IPS-NIHi11 (cell line): ENCODE measurements around the gene BEND4.
A peak's percentile ranks its signal among the peaks of the same experiment; 100 is the strongest.
"Not testable (repeated sequence)": the region's sequence is repeated elsewhere in the genome, so short reads cannot be mapped to it uniquely, and the experiment has no call there.

Source experiments
- DNase-seq: peaks from one replicate; pipeline ENCODE4 v3.0.0; 2012; ENCODE audit warnings: mixed read lengths, low spot score

The BEND4 gene

GRCh38 chr4:42152507-42153504 is at the start of gene BEND4:
Gene BEND4 (minus strand): TSS chr4:42152655. CDS start chr4:42152143, 512 bp downstream.
- DNase-seq: no peak

- no peak for DNase-seq
Measured at GRCh38 chr4:42197341-42197740, 44.9 kb upstream of the BEND4 start.

GRCh38 chr4:42172921-42173320 is 20.5 kb upstream of the BEND4 start:
- no peak for DNase-seq

GRCh38 chr4:42172128-42172790 is 19.8 kb upstream of the BEND4 start:
- DNase-seq: no peak

GRCh38 chr4:42167709-42168108 is 15.3 kb upstream of the BEND4 start:
- no peak for DNase-seq

- DNase-seq: not testable (repeated sequence)
Measured at GRCh38 chr4:42166186-42166585, 13.7 kb upstream of the BEND4 start.

GRCh38 chr4:42159271-42160001 is 7.0 kb upstream of the BEND4 start:
- DNase-seq: no peak

GRCh38 chr4:42151568-42152506 is 618 bp downstream of the BEND4 start:
- DNase-seq: peak; percentile 89

- DNase-seq: no peak
Measured at GRCh38 chr4:42150653-42151567, 1.5 kb downstream of the BEND4 start.

GRCh38 chr4:42149004-42149403 is 3.5 kb downstream of the BEND4 start:
- DNase-seq: no peak

- no peak for DNase-seq
Measured at GRCh38 chr4:42148425-42148824, 4.0 kb downstream of the BEND4 start.

- no peak for DNase-seq
Measured at GRCh38 chr4:42144028-42144427, 8.4 kb downstream of the BEND4 start.

GRCh38 chr4:42142591-42142990 is 9.9 kb downstream of the BEND4 start:
- DNase-seq: no peak

- DNase-seq: peak; percentile 23
Measured at GRCh38 chr4:42136371-42136770, 16.1 kb downstream of the BEND4 start.

- DNase-seq: no peak
Measured at GRCh38 chr4:42133006-42133405, 19.4 kb downstream of the BEND4 start.

- no peak for DNase-seq
Measured at GRCh38 chr4:42132099-42132498, 20.4 kb downstream of the BEND4 start.

GRCh38 chr4:42123071-42123644 is 29.3 kb downstream of the BEND4 start:
- no peak for DNase-seq

- no peak for DNase-seq
Measured at GRCh38 chr4:42122237-42122636, 30.2 kb downstream of the BEND4 start.

- DNase-seq: peak; percentile 18
Measured at GRCh38 chr4:42119886-42120285, 32.6 kb downstream of the BEND4 start.

GRCh38 chr4:42112846-42113245 is 39.6 kb downstream of the BEND4 start:
- no peak for DNase-seq
